NCI-H146 (cell line): ENCODE results near the gene RNF14.
A peak's percentile ranks its signal among the peaks of the same experiment; 100 is the strongest.

ENCODE experiments used
- DNase-seq: peaks from one replicate; lab custom pipeline; 2025; lab: John Stamatoyannopoulos, UW

The RNF14 gene

DNA sequence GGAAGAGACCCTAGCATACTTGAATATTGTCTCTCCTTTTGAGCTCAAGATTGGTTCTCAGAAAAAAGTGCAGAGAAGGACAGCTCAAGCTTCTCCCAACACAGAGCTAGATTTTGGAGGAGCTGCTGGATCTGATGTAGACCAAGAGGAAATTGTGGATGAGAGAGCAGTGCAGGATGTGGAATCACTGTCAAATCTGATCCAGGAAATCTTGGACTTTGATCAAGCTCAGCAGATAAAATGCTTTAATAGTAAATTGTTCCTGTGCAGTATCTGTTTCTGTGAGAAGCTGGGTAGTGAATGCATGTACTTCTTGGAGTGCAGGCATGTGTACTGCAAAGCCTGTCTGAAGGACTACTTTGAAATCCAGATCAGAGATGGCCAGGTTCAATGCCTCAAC lies 9.5 kb downstream of the RNF14 start:
- no peak for DNase-seq

DNA sequence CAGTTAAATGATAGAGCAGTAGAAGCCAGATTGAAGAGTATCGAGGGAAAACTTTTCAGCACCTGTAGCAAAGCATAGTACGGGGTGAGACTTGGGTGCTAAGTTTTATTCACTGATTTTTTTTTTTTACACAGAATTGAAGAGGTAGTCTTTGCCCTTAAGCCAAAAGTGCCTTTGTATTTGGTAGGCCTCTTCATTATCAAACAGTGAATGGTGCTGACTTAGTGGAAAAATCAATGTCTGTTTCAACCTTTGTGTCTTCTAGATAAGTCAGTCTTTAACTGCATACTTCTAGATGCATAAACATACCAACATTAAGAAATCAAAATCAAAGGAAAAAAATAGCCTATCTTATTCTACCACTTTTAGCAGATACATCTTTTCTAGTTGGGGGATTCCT lies 13.7 kb downstream of the RNF14 start:
- DNase-seq: no peak

- DNase-seq: no peak
Measured at GRCh38 chr5:141986072-141986471, 17.2 kb downstream of the RNF14 start.

DNA sequence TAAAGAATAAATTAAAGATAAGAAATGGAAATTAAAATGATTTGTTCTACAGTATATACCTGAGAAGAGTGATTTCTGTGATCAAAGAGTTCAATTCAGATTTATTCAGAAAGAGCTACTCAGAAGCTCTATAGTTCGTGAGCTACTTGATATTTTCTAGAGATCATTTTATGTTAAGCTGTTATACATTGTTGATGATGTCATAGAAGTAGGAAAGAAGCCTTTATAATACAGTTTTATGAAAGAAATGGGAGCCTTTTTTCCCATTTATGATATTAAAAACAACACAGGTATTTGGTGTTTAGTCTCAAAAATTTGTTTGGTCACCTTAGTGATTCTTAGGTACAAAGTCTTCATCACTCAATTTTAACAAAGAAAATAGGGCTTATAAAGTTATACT lies 20.8 kb downstream of the RNF14 start:
- no peak for DNase-seq

DNA sequence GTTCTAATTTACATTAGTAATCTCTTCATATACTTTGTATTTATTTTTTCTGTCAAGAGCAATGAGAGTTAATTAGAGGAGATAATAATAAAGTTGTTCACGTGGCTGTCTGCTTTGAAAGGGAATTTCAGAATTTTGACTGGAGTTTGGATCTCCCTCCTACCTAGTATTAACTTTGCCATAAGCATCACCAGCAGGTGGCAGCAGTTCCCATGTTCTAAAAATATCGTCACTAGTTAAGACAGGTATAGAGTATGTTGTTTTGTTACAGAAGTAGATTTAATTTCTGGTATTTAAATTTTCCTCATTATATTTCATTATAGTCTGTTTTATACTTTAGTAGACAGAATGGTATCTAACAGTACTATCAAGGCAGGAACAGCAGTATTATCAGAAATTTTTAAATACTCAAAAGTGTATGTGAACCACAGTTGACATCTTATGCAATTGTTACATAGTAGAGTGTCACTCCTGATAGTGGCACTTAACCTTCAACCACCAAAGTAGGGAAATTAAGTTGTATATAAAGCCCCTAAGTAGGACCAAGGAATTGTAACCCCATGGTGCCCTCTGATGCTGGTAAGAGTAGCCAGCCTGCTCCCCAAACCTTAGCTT lies 23.6 kb downstream of the RNF14 start:
- peak; percentile 40 for DNase-seq

- no peak for DNase-seq
Measured at GRCh38 chr5:141994511-141995136, 25.7 kb downstream of the RNF14 start.

GRCh38 chr5:141995656-141996055 lies 26.8 kb downstream of the RNF14 start:
- DNase-seq: no peak

GRCh38 chr5:141997358-141997960 lies 28.6 kb downstream of the RNF14 start:
- no peak for DNase-seq

DNA sequence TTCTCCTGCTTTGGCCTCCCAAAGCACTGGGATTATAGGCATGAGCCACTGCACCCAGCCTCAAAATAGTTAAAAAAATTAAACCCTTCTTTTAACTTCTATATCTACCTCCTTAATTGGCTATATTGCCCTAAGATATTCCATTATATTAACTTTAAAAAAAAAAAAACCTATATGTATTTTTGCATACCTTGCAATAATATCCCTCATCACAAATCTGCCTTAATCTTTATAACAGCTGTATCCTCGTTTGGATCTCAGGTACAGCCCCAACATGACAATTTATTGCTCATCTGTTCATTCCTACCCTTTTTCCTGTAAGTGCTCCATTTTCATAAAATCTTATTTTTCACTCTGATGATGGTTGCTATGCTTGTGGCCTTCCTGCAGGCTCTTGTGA lies 31.3 kb downstream of the RNF14 start:
- DNase-seq: no peak

GRCh38 chr5:142000704-142001484 lies 32.0 kb downstream of the RNF14 start:
- DNase-seq: no peak

DNA sequence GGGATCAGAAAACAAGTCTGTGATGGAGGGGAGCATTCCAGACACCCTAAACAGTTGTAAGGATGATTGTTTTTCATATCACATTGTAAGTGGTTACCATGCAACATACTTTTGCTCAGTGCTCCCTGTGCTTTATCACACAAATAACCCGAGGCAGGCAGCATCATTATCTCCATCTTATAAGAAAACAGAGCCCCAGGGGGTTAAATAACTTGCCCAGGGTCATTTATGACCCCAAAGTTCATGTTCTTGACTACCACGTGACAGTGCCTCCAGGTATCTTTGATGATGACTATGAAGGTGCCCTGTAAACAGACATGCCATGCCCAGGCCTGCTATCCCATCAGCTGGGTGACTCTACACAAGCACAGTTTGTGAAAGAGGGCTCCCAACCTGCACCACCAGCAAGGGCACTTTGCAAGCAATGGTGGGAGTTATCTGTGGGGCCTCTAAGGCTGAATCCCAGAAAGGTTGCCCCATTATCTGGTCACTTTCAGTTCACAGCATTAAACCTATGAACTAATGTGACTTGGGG lies 34.4 kb downstream of the RNF14 start:
- peak; percentile 0 for DNase-seq

- no peak for DNase-seq
Measured at GRCh38 chr5:142006363-142007236, 37.7 kb downstream of the RNF14 start.

- no peak for DNase-seq
Measured at GRCh38 chr5:142007237-142007544, 38.3 kb downstream of the RNF14 start.

- DNase-seq: no peak
Measured at GRCh38 chr5:142008813-142009212, 39.9 kb downstream of the RNF14 start.

DNA sequence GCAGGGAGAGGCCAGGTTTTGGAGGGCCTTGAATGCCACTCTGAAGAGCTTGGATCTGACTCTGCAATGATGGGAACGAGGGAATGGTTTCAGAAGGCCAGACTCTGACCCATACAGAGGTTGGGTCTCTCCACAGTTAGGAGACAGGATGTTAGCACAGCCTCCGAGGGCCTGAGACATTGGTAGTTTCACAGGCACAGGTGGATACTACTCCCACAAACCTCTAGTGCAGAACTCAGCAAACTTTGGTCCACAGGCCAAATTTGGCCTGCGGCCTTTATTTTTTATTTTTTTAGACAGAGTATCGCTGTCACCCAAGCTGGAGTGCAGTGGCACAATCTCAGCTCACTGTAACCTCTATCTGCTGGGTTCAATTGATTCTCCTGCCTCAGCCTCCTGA lies 41.0 kb downstream of the RNF14 start:
- no peak for DNase-seq

DNA sequence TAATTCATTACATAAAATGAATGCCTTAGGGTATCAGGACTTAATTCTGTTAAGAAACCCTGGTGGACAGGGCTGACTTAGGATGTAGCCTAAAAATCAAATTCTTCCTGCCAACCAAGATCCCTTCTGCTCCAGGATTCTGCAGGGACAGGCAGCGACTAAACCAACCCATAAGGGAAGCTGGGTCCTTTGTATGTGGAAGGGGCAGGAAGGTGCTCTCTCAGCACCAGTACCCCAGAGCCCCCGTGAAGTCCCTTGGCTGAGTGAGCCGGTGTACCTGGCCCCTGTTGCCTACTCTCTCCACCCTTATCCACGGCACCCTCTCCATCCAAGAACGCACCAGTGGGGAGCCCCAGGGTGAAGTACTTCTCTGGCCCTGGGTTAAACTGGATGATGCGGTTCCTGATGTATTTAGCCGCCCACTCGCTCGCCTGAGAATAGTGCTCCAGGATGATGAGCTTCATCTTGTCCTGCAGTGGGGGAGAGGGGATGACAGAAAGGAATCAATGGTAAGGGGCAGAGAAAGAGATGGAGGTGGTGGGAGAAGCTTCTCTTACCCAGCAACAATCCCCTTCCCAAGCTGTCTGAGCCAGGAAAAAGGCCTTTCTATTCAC lies 42.8 kb downstream of the RNF14 start:
- no peak for DNase-seq

DNA sequence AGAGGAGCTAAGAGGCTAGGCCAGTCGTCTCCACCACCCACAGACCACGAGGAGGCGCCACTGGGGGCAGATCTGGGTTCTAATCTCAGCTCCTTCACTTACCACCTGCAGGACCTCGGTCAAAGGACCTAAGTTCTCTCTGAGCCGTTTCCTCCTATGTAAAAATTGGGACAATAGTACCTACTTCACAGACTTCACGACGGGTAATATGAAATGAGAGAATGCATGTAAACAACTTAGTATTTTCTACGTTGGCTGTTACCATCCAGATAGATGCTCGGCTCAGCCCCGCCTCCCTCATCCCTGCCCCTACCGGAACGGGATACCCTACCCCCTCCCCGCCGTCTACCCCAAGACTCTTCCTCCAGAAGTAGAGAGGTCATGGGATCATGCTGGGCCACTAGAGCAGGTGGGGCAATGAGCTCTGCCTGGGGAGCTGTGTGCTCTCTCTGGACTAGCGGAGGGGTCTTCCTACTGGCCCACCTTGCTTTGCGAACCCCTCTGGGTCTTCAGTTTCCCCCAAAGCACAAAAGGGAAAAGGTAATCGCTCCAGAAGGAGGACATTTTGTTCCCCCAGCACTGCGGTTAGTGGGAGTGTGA lies 43.4 kb downstream of the RNF14 start:
- DNase-seq: peak; percentile 4

DNA sequence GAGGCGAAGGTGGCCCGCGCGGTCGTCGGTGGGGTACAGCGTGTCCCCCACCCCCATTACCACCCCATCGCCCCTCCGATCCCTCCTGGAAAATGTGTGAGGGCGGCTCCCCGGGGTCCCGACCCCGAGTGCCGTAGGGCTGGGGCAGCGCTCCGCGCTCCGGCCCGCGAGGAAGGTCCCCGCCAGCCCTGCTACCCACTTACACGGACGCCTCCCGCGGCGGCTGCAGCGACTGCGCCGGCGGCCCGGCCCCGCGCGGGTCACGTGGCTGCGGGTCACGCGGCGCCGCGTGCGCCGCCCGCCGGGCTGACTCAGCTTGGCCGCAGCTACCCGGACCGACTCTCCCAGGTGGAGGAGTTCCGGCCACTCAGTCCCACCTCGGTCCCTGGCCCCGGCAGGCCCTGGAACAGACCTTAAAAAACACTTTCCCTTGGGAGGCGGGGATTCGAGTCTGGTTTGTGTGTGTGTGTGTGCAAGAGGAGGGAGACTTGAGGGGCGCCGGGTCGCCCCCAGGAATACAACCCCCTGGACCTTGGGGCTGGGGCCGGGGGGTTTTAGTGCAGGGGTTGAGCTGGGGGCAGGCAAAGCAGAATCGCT lies 44.0 kb downstream of the RNF14 start, which contains the start of gene GNPDA1:
GNPDA1 (minus strand) TSS at position 236 of the 597 bp plus-strand sequence. CDS start 992 bp downstream, outside the sequence.
- DNase-seq: peak; percentile 69

DNA sequence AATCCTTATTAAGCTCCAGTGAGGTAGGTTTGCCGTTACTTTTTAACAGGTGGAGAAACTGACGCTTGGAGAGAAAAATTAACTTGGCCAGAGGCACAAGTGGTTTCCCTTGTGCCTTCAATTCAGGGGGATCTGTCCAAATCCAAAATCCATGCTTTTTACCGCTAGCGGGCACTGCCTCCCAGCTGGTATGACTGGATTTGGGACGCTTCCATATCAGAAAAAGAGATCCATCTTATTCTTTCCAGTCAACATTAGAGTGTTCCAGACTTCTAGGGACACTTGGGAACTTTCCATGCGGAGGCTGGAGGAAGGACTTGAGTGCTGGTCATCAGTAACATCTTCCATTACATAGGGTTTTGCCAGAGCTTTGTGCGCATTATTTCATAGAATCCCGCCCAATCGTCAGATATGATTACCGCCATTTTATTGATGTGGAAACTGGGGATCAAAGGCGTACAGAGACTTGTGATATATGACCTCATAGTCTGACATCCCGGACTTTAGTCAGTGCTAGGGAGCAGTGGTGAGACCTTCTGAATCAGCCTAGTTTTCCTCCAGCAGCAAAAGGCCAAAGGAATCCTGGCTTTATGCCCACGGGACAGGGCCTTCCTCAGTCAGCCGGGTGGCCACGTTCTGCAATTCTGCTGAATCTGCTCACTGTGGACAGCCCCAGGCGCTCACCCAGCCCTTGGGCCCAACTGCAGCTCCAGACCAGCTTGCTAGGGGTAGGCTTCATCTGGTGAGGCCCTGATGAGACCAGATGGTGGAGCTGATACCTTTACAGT lies 45.0 kb downstream of the RNF14 start:
- DNase-seq: no peak
